Renal cortical epithelial cell (primary cell): ENCODE data around the gene PYROXD2. TPM values are rescaled to one million over a fixed set of nuclear protein-coding genes. Genes with fewer than 3 reads are reported as not detected.

Experiments
- DNase-seq: peaks from one replicate; pipeline ENCODE4 v3.0.0-alpha.2; 2011; ENCODE audit warnings: low read depth
- total RNA-seq: library from RNA; depleted of rRNA; stranded (reverse); fragments of >200 nt; gene quantifications from 2 replicates; pipeline ENCODE4 v1.2.3, GENCODE V29; 2014

PYROXD2 gene
- total RNA-seq, 1 donor from 2014 or later, result 4.6 TPM

GRCh38 chr10:98391065-98391464, 23.9 kb downstream of the PYROXD2 start:
- no peak for DNase-seq

- no peak for DNase-seq
Observed at GRCh38 chr10:98390406-98390805, 24.6 kb downstream of the PYROXD2 start.

GRCh38 chr10:98389398-98389797, 25.6 kb downstream of the PYROXD2 start:
- no peak for DNase-seq

GRCh38 chr10:98388101-98388655, 26.8 kb downstream of the PYROXD2 start:
- no peak for DNase-seq

GRCh38 chr10:98384531-98385133, 30.4 kb downstream of the PYROXD2 start:
- no peak for DNase-seq

- no peak for DNase-seq
Observed at GRCh38 chr10:98383869-98384268, 31.1 kb downstream of the PYROXD2 start.

GRCh38 chr10:98383134-98383667, 31.8 kb downstream of the PYROXD2 start:
- peak; percentile 80 for DNase-seq

GRCh38 chr10:98382691-98383101, 32.3 kb downstream of the PYROXD2 start:
- peak; percentile 74 for DNase-seq

GRCh38 chr10:98380493-98381339, 34.3 kb downstream of the PYROXD2 start:
- DNase-seq, result no peak

GRCh38 chr10:98378722-98379121, 36.3 kb downstream of the PYROXD2 start:
- DNase-seq, result no peak

- DNase-seq, result no peak
Observed at GRCh38 chr10:98377536-98377935, 37.4 kb downstream of the PYROXD2 start.

GRCh38 chr10:98377001-98377400, 38.0 kb downstream of the PYROXD2 start:
- DNase-seq, result no peak

GRCh38 chr10:98376485-98376884, 38.5 kb downstream of the PYROXD2 start:
- peak; percentile 78 for DNase-seq

GRCh38 chr10:98374217-98374985, 40.6 kb downstream of the PYROXD2 start:
- peak; percentile 59 for DNase-seq

- no peak for DNase-seq
Observed at GRCh38 chr10:98373260-98374040, 41.5 kb downstream of the PYROXD2 start.

GRCh38 chr10:98370831-98371820, 43.9 kb downstream of the PYROXD2 start:
- DNase-seq, result no peak

- no peak for DNase-seq
Observed at GRCh38 chr10:98369801-98370200, 45.2 kb downstream of the PYROXD2 start.

GRCh38 chr10:98368644-98369043, 46.3 kb downstream of the PYROXD2 start:
- DNase-seq, result no peak

GRCh38 chr10:98367604-98368451, 47.2 kb downstream of the PYROXD2 start:
- no peak for DNase-seq
